GM21447 (cell line): ENCODE results near the gene RCOR3.
"Not testable (repeated sequence)": the region's sequence is repeated elsewhere in the genome, so short reads cannot be mapped to it uniquely, and the experiment has no call there.

Source experiments
- ATAC-seq: cut with Tn5 transposase; IDR thresholded peaks from one replicate; pipeline ENCODE4 v1.9.1; 2021; ENCODE audit not compliant: unreplicated experiment

RCOR3 gene

DNA sequence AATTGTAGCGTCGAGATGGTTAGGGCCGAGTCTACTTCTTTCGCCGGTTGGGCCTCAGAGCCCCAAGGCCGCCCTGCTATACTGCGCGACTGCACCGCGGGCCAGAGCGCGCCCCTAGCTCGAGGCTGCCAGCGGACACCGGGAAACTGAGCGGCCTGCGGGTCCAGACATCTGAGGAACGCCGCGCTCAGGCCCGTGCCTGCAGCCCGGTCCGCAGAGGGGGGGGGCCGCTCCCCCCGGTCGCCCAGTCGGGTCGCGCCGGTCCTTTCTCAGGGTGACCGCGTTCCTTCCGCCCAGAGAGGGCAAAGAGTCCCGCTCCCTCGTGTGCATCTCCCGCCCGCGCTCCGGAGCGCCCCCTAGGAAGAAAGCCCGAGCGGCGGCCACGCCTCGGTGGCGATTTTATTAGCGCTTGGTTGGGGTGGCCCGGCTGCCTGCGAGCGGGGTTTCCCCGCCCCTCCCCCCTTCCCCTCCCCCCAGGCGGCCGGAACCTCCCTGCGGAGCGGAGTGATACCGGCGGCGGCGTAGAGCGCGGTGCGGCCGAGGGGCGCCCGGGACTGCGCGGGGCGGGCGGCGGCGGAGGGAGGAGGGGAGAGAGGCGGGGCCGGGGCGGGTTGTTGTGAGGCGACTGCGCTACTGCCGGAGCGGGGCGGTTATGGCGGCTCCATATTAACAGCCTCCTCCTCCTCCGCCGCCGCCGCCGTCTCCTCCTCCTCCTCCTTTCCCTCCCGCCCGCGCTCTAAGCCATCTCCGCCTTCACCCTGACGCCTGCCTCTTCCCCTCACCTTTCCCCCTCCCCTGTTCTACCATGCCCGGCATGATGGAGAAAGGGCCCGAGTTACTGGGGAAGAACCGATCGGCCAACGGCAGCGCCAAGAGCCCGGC lies at the start of gene RCOR3:
TSS of gene RCOR3 (plus strand) at position 611 of the 882 bp plus-strand sequence. CDS start at position 806, 195 bp downstream.
- peak; percentile 55 for ATAC-seq

DNA sequence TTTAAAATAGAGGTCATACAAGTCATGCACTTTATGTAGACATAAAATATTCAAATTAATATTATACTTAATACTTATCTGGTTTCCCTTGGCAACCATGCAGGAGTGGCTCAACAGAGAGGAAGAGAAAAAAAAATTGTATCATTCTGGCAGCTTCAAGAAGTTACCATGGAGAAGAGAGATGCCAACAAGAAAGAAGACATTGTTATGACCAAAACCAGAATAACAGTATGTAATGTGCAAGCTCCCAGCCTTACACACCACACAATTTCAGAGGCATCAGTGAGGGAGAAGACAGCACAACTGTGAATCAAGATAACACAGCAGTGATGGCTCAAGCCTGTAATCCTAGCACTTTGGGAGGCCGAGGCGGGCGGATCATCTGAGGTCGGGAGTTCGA lies 49.1 kb upstream of the RCOR3 start:
- ATAC-seq = no peak

DNA sequence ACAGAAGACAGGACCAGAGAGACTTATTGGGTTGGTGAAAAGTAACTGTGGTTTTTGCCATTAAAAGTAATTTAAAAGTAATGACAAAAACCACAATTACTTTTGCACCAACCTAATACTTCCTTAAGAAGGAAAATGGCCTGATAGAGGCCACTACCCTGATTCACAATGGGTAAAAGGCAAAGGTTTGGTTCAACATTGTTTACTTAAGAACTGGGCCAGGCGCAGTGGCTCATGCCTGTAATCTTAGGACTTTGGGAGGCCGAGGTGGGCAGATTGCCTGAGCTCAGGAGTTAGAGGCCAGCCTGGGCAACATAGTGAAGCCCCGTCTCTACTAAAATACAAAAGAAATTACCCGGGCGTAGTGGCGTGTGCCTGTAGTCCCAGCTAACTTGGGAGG lies 48.2 kb upstream of the RCOR3 start:
- no peak for ATAC-seq

DNA sequence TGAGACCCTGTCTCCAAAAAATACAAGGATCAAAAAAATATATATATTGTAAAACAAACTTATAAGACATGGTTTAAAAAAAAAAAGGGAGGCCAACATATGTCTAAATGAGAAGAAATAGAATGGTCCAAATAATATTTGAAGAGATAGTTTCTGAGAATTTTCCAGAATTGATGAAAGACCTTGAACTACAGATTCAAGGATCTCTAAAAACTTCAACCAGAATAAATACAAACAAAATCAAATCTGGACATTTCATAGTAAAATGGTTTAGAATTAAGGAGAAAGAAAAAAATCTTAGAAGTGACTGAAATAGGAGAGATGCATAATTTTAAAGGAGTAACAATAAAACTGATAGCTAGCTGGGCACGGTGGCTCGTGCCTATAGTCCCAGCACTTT lies 45.5 kb upstream of the RCOR3 start:
- no peak for ATAC-seq

DNA sequence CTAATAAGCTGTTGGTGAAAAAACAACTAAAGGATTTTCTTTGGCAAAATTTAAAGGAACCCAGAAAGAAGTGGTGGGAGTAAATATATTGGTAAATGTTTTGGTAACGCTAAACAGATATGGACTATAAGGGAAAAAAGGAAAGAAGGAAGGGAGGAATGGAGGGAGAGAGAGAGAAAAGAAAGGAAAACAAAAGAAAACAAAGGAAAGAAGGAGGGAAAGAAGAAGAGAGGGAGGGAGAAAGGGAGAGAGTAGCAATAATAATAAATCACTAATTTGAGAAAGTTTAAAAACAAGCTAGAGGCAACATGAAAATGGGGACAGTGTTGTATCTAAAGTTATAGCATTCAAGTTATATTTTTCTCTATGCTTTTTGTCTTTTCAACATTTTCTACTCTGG lies 43.6 kb upstream of the RCOR3 start:
- ATAC-seq = no peak

DNA sequence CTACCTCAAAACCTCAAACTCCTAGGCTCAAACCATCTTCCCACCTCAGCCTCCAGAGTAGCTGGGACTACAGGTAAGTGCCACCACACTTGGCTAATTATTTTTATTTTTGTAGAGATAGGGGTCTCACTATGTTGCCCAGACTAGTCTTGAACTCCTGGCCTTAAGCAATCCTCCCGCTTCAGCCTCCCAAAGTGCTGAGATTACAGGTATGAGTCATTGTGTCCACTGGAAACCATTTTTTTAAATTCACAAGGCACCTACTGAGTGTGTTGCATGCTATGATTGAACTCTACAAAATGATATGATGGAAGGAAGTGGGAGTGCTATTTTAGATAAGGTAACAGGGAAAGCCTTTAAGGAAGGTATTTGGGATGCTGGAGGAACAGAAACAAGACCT lies 41.8 kb upstream of the RCOR3 start:
- ATAC-seq = no peak

DNA sequence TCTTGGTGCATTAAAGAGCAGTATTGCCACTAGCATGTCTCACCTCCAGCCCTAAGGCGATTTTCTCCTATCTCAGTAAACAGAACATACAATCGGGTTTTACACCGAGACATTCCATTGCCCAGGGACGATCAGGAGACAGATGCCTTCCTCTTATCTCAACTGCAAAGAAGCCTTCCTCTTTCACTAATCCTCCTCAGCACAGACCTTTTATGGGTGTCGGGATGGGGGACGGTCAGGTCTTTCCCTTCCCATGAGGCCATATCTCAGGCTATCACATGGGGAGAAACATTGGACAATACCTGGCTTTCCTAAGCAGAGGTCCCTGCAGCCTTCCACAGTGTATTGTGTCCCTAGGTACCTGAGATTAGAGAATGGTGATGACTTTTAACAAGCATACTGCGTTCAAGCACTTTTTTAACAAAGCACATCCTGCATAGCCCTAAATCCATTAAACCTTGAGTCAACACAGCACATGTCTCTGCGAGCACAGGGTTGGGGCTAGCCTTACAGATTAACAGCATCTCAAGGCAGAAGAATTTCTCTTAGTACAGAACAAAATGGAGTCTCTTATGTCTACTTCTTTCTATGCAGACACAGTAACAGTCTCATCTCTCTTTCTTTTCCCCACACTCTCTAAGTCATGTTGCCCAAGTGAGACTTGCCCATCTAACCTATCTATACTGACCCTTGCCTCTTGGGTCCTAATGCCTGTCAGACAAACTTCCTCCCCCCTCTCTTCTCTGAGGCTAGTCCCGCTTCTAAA lies 36.5 kb upstream of the RCOR3 start:
- not testable (repeated sequence) for ATAC-seq

DNA sequence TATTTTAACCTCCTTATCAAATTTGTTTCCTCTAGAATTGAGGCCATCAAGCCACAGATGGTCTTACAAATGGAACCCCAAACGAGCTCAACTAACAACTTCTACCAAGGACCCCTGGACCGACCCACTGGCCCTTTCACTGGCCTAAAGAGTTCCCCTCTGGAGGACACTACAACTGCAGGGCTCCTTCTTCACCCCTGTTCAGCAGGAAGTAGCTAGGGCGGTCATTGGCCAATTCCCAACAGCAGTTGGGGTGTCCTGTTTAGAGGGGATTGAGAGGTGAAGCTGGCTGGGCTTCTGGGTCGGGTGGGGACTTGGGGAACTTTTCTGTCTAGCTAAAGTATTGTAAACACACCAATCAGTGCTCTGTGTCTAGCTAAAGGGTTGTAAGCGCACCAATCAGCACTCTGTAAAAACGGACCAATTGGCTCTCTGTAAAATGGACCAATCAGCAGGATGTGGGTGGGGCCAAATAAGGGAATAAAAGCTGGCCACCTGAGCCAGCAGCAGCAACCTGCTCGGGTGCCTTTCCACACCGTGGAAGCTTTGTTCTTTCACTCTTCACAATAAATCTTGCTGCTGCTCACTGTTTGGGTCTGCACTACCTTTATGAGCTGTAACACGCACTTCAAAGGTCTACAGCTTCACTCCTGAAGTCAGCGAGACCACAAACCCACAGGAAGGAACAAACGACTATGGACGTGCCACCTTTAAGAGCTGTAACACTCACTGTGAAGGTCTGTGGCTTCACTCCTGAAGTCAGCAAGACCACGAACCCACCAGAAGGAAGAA lies 30.4 kb upstream of the RCOR3 start:
- ATAC-seq = not testable (repeated sequence)

DNA sequence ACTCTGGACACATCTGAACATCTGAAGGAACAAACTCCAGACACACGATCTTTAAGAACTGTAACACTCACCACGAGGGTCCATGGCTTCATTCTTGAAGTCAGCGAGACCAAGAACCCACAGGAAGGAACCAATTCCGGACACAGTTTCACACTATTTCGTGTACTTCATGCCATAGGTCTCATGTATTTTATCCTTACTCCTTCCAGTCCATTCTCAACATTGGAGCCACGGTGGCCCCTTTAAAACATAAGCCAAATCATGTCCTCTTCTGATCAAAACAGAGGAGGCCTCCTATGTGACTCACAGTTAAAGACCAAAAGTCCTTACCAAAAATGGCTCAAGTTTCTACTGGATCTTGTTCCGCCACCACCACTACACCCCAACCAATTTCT lies 29.8 kb upstream of the RCOR3 start:
- no peak for ATAC-seq

DNA sequence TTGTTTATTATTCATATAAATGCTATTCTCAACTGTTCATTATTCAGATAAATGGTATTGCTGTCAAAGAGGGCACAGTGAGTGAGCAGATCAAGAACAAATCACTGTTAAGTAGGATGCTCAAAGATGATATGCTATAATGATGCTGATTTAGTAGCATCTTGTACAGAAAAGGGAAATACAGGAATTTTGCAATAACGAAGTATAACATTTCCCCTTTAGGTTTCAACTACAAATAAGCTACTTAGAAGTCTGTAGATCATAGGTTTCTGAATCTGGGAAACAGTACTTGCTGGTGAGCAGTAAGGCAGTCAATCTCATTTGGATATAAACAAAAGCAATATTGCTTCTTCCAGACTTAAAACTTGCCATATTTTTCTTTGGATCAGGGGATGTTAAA lies 27.3 kb upstream of the RCOR3 start:
- no peak for ATAC-seq

DNA sequence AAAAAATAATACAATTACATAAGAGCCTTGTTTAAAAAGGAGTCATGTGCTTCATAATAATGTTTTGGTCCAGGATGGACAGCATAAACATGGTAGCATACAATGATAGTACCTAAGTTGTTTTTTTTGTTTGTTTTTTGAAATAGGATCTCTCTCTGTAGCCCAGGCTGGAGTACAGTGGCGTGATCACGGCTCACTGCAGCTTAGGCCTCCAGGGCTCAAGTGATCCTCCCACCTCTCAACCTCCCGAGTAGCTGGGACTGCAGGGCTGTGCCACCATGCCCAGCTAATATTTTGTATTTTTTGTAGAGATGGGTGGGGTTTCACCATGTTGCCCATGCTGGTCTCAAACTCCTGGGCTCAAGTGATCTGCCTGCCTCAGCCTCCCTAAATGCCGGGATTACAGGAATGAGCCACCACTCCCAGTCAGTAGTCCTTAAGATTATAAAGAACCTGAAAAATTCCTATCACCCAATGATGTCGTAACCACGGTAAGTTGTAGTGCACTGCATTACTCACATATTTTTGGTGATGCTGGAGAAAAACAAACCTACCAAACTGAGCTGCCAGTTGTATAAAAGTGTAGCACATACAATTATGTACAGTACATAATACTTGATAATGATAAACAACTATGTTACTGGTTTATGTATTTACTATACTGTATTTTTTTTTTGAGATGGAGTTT lies 22.4 kb upstream of the RCOR3 start:
- no peak for ATAC-seq

DNA sequence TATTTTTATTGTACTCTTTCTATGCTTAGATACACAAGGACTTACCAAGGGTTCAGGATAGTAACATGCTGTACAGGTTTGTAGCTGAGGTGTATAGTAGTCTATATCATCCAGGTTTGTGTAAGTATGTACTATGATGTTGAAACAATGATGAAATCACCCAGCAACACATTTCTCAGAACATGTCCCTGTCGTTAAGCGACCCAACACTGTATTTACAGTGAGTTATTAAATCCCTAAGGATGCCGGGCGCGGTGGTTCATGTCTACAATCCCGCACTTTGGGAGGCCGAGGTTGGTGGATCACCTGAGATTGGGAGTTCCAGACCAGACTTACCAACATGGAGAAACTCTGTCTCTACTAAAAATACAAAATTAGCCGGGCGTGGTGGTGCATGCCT lies 21.6 kb upstream of the RCOR3 start:
- ATAC-seq = no peak

DNA sequence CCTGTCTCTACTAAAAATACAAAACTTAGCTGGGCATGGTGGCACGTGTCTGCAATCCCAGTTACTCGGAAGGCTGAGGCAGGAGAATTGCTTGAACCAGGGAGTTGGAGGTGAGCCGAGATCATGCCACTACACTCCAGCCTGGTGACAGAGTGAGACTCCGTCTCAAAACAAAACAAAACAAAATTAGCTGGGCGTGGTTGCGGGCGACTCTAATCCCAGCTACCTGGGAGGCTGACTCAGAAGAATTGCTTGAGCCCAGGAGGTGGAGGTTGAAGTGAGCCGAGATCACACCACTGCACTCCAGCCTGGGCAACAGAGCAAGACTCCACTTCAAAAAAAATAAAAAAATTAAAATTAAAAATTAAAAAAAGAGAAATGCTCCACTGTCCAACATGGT lies 18.6 kb upstream of the RCOR3 start:
- ATAC-seq = not testable (repeated sequence)

DNA sequence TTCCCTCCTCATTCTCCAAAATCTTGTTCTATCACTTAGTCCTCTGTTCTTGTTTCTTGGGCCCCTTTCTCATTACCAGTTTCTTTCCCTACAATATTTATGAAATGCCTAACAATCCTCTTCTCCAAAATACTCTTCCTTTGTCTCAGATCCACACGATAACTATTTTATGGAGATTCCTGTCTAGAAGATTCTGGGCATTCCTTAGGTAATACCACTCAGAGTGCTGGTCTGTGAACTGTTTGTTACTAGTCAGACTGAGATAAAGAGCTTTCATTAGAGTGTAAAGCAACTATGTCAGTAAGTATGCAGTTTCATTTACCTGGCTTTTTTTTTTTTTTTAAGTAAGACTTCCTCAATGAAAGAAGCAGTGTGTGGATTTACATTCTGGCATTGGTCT lies 18.1 kb upstream of the RCOR3 start:
- ATAC-seq = no peak

DNA sequence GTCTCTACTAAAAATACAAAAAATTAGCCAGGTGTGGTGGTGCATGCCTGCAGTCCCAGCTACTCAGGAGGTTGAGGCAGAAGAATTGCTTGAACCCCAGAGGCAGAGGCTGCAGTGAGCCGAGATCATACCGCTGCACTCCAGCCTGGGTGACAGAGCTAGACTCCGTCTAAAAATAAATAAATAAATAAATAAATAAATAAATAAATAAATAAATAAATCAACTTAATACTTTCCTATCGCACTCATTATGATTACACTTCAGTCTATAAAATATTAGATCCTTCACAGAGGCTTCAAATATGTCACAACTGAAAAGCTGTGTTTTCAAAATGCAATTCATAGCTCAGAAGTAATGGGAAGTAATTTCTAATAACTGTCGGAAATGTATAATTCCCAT lies 15.5 kb upstream of the RCOR3 start:
- ATAC-seq = not testable (repeated sequence)

DNA sequence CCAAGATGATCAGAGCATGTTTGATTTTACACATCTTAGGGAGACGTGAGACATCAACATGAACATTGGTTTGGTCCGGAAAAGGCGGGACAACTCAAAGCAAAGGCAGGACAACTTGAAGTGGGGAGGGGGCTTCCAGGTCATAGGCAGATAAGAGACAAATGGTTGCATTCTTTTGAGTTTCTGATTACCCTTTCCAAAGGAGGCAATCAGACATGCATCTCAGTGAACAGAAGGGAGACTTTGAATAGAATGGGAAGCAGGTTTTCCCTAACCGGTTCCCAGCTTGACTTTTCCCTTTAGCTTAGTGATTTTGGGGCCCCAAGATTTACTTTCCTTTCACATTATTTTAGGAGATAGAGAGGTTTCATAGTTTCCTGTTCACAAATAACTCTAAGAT lies 12.6 kb upstream of the RCOR3 start:
- ATAC-seq = not testable (repeated sequence)

DNA sequence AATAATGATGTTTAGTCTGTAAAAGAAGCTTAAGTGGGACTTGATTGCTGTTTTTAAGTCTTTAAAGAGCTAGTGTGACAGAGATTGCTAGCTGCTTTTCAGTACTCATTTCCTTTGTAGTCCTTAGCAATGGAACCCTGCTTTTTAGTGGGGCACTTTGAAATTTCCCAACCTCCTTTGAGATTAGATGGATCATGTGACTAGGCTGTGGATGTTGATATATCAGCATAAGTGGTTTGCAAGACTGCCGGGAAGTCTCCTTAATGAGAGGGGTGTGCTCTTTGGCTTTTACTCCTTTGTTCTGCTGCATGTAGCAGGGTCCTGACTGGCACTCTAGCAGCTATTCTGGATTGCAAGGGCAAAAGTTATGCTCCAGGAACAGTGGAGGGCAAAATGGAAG lies 11.2 kb upstream of the RCOR3 start:
- ATAC-seq = no peak

DNA sequence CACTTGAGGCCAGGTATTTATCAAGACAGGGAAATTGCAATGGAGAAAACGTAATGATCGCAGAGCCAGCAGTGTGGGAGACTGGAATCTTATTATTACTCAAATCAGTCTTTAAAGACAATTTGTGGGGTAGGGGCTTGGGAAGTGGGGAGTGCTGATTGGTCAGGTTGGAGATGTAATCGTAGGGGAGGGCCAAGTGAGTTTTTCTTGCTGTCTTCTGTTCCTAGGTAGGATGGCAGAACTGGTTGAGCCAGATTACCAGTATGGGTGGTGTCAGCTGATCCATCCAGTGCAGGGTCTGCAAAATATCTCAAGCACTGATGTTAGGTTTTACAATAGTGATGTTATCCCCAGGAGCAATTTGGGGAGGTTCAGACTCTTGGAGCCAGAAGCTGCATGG lies 9.6 kb upstream of the RCOR3 start:
- ATAC-seq = not testable (repeated sequence)

DNA sequence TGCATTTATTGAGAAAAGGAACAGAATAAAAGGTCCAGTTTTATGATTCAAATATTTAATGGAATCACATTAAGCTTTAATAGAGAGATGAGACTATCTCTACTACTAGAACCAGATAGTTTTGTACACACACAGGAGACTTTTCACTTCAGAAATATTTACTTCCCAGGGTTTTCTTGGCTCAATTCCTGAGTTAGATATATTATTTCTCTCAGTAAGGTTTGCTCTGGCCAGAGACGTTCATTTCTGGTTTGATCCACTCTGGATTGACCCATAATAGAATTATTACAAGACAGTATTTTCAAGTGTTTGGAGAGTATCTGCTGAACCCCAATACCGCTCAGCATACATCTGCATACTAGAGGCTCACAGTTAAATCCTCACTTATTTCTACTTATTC lies 1.3 kb upstream of the RCOR3 start:
- no peak for ATAC-seq

DNA sequence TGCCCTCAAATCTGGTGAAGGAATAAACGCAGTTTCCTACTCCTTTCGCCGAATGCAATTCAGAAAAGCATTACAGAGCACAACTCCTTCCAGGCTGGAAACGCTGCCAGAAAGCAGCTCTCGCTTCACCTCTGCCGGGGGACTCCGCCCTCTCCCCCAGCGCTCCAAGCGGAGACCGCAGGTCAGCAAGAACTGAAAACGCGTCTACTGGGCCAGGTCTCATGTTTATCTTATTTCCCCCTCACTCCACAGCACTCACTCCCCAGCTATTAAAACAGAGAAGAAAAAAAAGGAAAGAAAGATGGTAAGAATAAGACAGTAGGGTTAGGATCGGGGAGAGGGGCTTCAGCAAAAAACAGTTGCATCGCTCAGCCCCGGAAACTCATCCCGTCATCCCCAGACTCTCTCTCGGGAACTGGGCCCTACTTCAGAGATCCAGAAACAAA lies 833 bp upstream of the RCOR3 start:
- ATAC-seq = peak; percentile 40

DNA sequence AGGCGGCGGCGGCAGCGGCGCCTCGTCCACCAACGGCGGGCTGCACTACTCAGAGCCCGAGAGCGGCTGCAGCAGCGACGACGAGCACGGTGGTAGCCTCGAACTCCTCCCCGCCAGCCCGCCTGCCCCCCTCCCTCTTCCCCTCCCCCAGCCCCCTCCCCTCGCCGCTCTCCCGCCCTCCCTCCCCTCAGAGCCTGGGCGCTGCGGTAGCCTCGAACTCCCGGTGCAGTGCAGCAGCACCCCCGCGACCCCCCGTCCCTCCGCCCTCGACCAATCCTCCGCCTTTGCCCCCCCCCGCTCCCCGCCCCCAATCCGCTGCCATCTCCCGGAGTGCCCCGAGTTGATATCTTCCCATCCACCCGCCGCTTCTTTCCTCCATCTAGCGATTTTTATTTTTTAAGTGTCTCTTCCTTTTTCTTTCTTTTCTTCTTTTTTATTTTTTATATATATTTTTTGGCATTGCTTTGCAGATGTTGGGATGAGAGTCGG lies 516 bp downstream of the RCOR3 start:
- no peak for ATAC-seq
